ENCODE data around the gene CLK3. TPM values are rescaled to one million over a fixed set of nuclear protein-coding genes. Genes with fewer than 3 reads are reported as not detected.
"Not testable (repeated sequence)": the region's sequence is repeated elsewhere in the genome, so short reads cannot be mapped to it uniquely, and the experiment has no call there.

The CLK3 gene
- total RNA-seq, 1 donor from 2014 or later = 75.5 TPM

GRCh38 chr15:74628199-74628598 lies 12.6 kb downstream of the CLK3 start:
- Histone ChIP-seq H3K4me1 (peaks cover 10% of the 10 kb centered on the region), H3K9me3 (no peaks in the 10 kb centered on the region), H3K27me3 (ENCODE audit: low read depth) (no peaks in the 10 kb centered on the region), H3K27ac (no peak overlapping the region), H3K4me3 (no peak overlapping the region), H3K36me3 (peaks cover 100% of the 10 kb centered on the region)
- intact Hi-C loops (cut with DNase I) = no loop called here
- no peak for DNase-seq
- no peak for TF ChIP-seq CTCF (IDR thresholded peaks at IDR 0.05)
- ATAC-seq = no peak

- Histone ChIP-seq H3K27me3 (ENCODE audit: low read depth) (no peaks in the 10 kb centered on the region), H3K27ac (no peak overlapping the region), H3K4me1 (peaks cover 3% of the 10 kb centered on the region), H3K36me3 (peaks cover 100% of the 10 kb centered on the region), H3K9me3 (no peaks in the 10 kb centered on the region), H3K4me3 (no peak overlapping the region)
- no peak for TF ChIP-seq CTCF (IDR thresholded peaks at IDR 0.05)
- DNase-seq (no peak), ATAC-seq (no peak)
- intact Hi-C loops (cut with DNase I) = no loop called here
These were observed 13.3 kb downstream of the CLK3 start for GRCh38 chr15:74628949-74629348.

GRCh38 chr15:74629696-74630095 lies 14.1 kb downstream of the CLK3 start:
- H3K4me3 ChIP-seq; H3K27ac ChIP-seq; H3K27me3 ChIP-seq (ENCODE audit: low read depth); H3K4me1 ChIP-seq; DNase-seq; intact Hi-C loops (cut with DNase I); H3K9me3 ChIP-seq; ATAC-seq: not testable (repeated sequence)
- H3K36me3 ChIP-seq = peaks cover 100% of the 10 kb centered on the region

- DNase-seq (no peak), ATAC-seq (no peak)
- intact Hi-C loops (cut with DNase I) = no loop called here
- H3K9me3 ChIP-seq = no peaks in the 10 kb centered on the region
- H3K27ac ChIP-seq = no peak overlapping the region
- no peak for TF ChIP-seq CTCF (IDR thresholded peaks at IDR 0.05)
- H3K4me3 ChIP-seq = no peak overlapping the region
- H3K27me3 ChIP-seq (ENCODE audit: low read depth) = no peaks in the 10 kb centered on the region
- H3K4me1 ChIP-seq = no peaks in the 10 kb centered on the region
- H3K36me3 ChIP-seq = peaks cover 99% of the 10 kb centered on the region
These were observed 14.8 kb downstream of the CLK3 start for GRCh38 chr15:74630284-74631086.

- H3K4me1 ChIP-seq = no peaks in the 10 kb centered on the region
- no peak overlapping the region for H3K4me3 ChIP-seq
- H3K9me3 ChIP-seq = no peaks in the 10 kb centered on the region
- peaks cover 99% of the 10 kb centered on the region for H3K36me3 ChIP-seq
- TF ChIP-seq CTCF (IDR thresholded peaks at IDR 0.05) = no peak
- intact Hi-C loops (cut with DNase I) = no loop called here
- H3K27ac ChIP-seq = no peak overlapping the region
- no peak for DNase-seq
- no peak for ATAC-seq
- no peaks in the 10 kb centered on the region for H3K27me3 ChIP-seq (ENCODE audit: low read depth)
These were observed 15.4 kb downstream of the CLK3 start for GRCh38 chr15:74631087-74631385.

- no peaks in the 10 kb centered on the region for H3K9me3 ChIP-seq
- no peak overlapping the region for H3K27ac ChIP-seq
- intact Hi-C loops (cut with DNase I) = no loop called here
- peaks cover 99% of the 10 kb centered on the region for H3K36me3 ChIP-seq
- ATAC-seq (no peak), DNase-seq (no peak)
- no peak overlapping the region for H3K4me3 ChIP-seq
- no peaks in the 10 kb centered on the region for H3K4me1 ChIP-seq
- TF ChIP-seq CTCF (IDR thresholded peaks at IDR 0.05) = no peak
- H3K27me3 ChIP-seq (ENCODE audit: low read depth) = no peaks in the 10 kb centered on the region
These were observed 15.8 kb downstream of the CLK3 start for GRCh38 chr15:74631408-74631807.
